NCI-H510A (cell line): Measurements from ENCODE around the gene ROCK2.

Experiments
- DNase-seq: peaks from one replicate; lab custom pipeline; 2025; lab: John Stamatoyannopoulos, UW

The ROCK2 gene

DNA sequence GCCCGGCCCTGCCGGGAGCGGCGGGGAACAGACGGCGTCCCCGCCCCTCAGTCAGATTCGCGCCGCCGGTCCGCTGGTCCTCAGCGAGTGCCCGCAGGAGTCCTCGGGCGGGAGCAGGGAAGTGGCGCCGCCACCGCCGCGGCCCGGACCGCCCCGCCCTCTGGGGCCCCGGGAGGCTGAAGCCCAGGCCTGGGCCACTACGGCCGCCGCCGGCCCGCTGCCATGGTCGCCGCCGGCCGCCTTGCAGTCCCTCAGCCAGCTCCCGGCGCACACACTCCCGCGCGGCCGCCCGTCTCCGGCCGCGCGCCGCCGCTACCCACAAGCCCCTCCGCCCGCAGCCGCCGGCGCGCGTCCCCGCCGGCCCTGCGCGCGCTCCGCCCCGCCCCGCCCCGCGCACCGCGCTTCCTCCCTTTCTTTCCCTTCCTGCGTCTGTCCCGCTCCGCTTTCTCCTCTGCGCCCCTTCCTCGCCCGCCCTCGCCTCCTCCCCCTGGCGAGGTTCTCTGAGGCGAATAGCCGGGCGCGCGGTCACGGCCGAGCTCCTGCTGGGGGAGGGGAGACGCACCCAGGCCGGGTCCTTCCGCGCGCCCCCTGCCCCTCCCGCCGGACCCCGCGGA lies at the start of gene ROCK2:
ROCK2 (minus strand) TSS at position 295 of the 614 bp plus-strand sequence. CDS start 500 bp downstream, outside the sequence.
- DNase-seq: peak; percentile 86

DNA sequence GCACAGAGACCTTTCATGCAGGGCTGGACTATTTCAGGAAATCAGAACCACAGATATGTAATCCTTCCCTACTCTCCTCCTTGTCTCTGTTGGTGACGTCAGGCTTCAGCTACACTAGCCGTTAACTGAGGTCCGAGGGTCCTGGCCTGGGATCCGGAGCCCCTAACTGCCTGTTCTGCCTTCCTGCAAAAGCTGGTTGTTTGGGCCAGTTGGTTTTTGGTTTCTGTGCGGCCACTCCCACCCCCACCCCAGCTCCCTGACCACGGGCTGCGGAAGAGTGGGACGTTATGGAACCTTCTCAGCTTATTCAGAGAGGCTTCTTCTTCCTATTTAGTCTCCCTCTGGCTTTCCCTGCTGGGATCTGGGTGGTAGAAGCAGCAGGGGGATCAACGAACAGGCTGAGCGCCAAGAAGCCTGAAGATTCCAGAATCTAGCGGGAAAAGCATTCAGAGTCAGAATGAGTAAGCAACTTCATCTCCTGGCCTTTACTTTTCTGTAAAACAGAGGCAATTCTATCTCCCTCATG lies 49.3 kb upstream of the ROCK2 start:
- DNase-seq: no peak

DNA sequence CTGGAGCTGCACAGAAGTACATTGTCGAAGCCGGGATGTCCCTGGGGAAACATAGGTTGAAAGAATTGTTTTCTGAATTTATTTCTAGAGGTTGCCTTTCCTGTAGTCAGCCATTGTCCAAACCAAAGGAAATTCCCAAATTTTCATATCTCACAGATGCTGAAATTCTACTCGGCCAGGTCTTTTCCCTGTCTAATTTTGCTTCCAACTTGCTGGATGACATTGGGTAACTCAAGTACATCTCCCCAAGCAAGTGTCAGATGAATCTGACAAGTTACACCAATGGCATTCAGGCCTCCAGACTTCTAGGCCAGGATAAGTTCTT lies 47.5 kb upstream of the ROCK2 start:
- DNase-seq: no peak

DNA sequence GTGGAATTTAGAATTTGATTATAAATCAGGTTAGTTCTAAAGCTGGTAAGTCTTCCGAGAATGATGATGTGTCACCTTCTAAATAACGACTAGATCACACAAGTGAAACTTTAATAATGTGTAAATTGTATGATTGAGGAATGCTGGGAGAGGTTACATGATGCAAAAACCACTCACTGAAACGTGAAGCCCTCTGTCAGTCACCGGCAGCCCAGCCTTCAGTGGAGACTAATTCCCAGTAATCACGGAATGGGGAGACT lies 45.9 kb upstream of the ROCK2 start:
- DNase-seq: no peak

DNA sequence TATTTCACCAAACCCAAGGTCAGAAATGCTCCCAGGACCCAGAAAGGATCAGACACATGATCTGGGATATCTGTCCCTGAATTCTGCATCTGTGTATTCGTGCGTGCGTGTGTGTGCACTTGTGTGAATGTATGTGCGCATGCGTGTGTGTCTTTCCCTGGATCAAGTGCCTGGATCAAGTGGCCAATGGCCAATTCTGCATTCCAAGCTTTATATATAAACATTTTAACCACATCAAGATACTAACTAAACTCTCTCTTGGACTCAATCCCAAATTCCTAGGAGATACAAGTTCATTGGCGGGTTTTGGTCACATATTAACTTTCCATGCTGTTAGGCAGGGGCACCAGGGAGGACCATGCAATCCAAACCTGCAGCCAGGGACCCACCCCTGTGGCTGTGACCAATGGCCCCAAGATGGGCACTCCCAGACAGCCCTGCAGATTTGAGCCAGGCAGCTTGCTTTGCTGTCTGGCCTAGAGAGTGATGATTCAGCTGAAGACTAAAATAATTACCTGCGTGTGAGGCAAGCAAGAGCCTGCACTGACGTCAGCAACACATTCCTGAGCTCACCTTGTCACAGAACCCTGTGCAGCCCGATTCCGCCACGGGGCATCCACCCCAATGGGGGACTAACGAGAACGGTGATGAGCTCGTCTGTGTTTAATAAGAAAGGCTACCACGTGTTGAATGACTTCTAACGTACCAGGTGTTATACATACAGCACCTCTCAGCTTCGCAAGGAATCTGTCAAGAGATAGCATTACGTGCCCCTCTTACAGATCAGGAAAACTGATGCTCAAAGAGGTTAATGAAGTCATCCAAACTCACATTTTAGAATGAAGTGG lies 45.3 kb upstream of the ROCK2 start:
- DNase-seq: no peak

DNA sequence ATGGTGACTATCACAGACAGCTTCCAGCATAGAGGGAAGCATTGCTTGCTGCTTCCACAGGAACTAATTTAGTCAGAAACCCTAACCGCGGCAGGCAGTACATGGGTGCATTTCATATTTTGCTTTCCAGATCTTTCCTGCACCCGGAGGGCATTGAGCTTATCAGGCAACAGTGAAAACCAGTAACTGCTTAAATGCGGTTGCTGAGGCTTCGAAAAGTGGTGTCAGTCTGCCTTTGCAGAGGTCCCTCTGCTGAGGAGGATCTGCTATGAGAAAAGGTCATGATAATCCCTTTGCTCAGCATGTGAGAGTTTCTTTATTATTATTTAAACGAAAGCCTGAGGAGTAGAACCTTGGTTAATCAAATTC lies 44.6 kb upstream of the ROCK2 start:
- DNase-seq: no peak

DNA sequence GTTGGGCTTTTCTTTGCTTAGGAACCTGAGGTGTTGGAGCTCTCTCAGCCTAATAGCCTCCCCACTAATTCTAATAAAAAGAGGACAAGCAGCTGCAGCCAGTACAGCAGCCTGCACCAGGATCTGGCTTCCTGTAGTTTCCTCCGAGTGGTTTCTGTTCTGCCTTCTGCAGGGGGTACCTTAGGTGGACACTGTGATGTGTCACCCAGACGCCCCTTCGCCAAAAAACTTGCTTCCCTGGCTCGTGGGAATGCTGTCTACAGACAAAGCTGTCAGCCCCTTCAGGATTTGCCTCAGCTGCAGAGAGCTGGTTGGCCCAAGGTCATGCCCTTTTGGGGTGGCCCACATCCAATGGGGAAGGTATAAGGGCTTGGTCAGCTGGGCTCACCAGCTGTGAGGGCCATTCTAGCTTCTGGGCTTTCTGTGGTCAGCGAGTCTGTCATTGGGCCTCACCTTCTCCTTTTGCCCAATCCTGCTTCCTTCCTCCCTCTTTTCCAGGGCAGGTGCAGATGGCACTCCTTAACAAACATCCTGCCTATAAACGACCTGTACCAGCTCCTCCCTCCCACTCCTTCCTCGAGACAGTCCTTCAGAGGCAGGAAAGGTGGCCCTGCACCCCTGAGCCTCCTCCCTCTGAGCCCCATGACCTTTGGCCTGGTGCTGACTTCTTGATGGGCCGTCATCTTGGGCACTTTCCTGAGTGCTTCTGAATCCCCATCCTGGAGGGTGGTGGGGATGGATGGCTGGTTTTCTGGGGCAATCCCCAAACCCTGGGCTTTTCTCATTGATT lies 44.0 kb upstream of the ROCK2 start:
- no peak for DNase-seq

DNA sequence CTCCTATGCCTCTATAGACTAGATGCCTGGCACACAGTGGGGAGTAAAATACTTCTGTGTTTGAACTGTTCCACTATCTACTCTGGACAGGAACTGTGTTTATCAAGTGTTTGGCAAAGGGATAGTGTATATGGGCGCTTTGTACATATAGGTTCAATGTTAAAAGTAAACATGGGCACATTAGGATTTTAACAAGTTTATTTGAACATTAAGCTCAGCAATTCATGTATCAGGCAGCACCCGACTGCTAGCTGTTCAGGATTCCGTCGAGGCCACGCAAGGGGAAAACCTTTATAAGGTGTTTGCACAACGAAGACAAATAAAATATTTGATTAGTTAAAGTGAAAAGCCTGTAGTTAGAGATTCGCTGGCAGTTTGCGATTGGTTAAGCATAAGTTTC lies 43.4 kb upstream of the ROCK2 start:
- no peak for DNase-seq

DNA sequence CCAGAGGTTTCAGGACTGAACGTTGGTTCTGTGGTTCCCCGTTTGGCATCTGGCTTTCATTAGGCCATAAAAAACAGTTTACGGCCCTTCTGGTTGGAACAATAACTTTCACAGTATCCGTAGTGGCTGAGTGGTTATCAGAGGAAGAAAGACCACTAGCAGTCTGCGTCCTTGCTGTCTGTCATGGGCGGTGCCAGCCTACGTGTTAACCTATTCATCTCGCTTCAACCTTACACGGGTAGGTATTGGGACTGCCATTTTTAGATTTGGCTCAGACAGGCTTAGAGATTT lies 42.6 kb upstream of the ROCK2 start:
- DNase-seq: no peak

DNA sequence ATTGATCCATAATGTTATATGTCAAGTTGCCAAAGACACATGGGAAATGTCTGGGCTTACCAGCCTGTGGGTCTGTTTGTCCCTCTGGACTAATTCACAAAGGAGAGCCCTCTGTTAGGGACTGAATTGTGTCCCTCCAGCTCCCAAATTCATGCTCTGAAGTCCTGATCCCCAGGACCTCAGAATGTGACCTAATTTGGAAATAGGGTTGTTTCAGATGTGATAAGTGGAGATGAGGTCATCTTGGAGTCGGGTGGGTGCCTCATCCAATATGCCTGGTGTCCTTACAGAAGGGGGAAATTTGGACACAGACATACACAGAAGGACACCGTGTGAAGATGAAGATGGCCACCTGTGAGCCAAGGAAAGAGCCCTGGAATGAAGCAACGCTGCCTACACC lies 41.4 kb upstream of the ROCK2 start:
- no peak for DNase-seq

DNA sequence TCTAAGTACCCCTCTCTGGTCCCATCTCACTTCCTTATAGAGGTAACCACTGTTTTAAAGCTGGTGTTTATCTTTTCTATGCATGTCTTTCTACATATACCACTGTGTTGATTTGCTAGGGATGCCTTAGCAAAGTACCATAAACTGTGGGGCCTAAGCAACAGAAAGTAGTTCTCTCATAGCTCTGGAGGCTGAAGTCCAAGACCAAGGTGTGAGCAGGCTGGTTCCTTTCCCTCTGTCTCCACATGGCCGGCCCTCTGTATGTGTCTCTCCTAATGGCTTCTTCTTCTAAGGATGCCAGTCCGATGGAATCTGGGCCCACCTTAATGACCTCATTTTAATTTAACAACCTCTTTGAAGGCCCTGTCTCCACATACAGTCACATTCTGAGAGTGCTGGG lies 40.8 kb upstream of the ROCK2 start:
- DNase-seq: no peak

DNA sequence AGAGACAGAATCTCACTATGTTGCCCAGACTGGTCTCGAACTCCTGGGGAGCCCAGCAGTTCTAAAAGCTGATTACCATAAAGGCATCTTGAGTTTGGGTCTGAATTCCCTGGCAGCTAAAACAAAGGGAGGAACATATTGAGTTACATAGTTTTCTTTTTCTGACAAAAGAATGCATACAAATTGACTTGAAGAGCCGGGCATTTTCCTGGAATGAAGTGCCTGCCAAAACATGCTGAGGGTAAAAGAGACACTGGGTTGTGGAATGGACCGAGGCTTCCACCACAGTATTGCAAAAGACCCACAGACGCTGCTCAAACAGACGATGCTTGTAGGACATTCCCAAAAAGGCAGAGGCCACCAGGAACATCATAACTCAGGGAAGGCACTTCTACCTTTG lies 35.1 kb upstream of the ROCK2 start:
- no peak for DNase-seq

DNA sequence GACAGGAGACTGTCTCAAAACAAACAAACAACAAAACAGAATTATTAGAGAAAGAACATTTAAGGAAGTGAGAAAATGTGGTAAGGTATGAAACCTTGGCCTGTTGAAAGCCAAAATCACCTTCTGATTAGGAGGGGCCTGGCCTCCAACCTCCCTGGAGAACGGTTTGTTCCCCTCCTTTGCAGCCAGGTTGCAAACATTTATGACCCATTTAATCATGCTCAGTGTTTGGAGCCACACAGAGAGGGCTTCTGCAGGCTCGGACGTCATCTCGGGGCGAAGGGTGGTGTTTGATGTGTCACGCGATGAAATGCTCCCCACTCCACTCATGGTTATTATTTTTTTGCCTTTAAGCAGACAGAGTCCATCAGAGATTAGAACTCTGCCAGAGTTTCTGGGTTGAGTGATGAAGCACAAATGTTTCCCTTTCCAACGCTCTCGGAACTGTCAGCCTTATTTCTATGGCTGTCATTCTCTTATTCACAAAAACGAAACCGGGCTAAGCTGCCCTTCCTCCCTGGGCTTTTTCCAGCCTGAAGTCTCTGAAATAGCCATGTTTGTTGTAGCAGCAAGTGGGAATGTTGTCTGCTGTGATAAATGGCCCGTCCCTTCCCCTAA lies 33.6 kb upstream of the ROCK2 start:
- no peak for DNase-seq

DNA sequence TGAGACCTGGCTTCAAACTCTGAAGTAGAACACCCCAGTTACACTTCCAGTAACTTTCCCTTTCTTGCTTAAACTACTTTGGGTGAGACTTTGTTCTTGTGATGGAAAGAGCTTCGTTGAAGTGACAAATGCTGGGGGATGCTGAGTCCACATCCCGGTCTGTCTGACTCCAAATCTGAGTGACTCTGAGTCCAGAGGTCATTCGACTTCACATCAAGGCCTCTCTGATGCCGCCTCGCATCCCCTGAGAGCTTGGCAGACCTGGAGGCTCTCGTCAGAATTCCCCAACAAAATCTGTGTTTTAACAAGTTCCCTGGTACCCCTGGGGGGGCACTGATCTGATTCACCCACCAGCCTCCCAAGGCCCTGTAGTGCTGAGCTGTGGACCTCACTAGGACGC lies 31.6 kb upstream of the ROCK2 start:
- no peak for DNase-seq

DNA sequence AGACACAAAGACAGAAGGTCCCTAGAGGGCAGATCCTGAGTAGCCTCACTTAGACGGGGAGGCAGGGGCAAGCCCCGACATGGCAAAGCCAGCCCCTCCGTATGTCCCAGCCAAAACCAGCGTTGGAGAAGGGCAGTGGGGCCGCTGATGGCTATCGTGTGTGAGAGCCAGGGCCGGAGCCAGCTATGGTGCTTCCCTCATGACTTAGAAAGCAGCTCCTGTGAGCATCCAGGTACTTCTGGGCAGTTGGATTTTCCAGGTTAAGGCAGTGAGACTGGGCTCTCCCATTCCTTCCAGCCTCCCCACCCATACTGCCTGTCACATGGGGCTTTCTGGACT lies 31.2 kb upstream of the ROCK2 start:
- DNase-seq: no peak

DNA sequence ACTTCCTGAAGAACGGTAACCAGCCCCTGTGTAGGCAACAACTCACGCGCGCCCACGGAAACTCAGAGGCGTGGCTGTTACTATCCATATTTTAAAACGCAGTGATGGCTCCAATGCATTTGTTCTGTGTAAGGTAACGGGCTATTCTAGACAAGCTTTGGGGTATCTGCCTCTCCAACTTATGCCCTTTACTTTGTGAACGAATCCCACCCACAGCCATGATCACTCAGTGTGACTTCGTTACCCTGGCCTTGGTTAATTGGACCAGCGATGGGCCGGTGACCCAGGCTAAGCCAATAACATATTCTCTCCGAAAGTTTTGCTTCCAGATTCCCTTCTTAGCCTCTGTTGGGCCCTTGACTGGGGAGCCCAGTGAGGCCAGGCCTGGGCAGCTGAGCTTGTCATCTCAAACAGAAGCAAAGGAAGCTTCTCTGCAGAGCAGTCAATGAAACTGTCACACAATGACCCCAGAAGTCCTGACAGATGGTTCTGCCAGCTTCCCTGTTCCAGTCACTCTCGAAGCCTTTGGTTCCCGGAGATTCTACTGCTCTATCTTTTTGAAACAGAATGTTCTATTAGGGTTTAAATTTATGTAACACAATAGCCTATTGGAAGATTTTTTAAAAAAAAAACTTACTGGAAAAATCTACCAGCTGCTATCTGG lies 30.7 kb upstream of the ROCK2 start:
- DNase-seq: no peak

DNA sequence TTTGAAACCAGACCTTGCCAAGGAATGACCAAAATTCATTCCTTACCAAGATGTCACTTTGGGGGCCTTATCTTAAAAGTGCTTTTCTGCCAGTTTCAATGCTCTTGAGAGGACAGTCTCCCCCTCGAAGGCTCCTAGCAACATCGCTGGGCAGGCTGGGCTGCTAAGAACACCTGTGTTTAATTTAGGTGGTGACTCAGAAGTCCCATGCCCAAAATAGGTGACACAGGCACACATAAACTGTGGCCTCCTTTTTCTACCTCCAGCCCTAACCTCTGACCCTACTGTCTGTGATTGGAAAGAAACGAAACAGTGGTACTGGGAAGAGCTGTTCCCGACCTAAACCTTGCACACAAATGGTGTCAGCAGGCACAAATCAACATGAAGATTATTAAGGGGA lies 28.7 kb upstream of the ROCK2 start:
- no peak for DNase-seq

DNA sequence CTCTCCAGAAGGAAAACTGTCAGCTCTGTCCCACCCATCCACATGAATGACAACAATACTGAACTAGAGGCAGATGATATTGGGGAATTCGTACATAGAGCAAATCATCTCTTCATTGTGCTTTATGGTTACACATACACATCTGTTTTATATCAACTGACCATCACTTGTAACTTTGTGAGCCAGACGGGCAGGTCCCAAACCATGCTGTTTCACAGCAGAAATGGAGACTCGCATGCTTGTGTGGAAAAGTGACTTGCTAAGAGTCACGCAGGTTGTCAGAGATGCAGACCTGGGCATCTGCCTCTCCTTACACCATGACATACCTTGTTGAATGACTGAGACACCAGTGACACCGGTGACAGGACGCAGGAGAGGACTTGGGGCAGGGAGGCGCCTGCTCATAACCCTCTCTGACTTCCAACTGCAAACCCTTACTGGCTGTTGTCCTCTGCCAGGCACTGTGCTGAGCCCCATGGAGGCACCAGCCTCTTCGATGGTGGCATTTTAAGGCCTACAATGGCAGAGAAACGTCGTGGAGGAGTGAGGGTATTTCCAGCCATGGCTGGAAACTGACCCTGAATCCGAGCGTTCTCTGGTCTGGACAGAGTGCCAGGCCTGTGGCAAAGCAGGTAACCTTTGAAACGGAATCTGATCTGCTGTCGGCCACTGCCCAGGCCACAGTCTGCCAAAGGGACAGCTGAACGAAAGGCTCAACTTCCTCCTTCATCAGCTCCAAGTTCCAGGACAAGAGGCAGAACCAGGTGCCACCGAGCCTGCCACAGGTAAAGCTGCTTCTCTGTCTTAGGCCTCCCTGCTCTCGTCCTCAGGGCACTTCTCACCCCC lies 26.9 kb upstream of the ROCK2 start:
- no peak for DNase-seq

DNA sequence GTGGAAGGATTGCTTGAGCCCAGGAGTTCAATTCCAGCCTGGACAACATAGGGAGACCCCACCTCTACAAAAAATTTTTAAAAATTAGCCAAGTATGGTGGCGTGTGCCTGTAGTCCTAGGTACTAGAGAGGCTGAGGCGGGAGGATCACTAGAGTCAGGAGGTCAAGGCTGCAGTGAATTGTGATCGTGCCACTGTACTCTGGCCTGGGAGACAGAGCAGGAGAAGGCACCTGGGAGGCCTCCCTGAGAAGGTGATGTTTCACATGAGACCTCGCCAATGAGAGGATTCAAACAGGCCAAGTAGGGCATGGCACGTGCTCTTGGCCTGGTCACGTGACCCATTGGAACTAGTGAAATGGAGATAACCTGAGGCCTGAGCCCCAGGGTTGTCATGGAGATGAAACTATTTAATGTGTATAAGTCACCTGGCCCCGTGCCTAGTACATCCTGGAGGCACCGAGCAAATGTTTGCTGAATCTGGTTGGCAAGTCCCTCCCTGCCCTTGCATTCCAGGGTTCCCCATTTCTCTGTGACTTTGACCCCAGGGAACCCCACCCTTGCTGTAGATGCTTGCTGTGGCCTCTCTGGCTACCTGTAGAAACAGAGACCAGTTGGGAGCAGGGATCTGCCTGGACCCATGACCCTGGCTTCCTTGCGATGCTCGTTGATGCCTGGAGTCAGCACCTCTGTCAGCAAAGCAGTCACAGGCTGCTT lies 26.1 kb upstream of the ROCK2 start:
- no peak for DNase-seq

DNA sequence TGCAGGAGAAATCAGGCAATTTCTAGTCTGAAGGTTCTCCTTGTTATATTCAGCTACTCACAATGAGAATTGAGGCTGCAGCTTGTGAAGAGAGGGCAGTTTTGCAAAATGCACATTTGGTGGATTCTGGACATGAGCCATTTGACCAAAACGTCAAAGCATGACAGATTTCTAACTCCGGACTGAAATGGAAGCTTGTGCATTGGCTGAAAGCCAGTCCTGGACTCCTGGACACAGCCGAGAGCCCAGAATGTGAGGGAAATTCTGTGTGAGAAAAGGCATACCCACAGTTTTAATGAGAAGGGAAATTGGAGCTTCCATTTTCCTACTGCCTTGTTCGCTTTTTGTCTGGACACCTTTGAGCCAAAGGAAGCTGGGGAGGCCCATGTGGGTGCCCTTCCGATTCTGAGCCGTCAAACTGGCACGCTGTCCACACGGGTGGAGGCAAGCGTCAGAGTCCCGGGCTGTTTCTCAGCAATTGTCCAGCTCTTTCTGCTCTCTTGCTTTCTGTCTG lies 23.7 kb upstream of the ROCK2 start:
- DNase-seq: no peak
